Rectal smooth muscle tissue (tissue), 1 donor: ENCODE results near the gene DAND5.

Experiments used
- H3K27ac ChIP-seq: one replicate; pipeline ENCODE4 v1.7.0; 2013; ENCODE audit warnings: low read depth, low read length, inconsistent platforms
- H3K27me3 ChIP-seq: one replicate; pipeline ENCODE4 v1.7.0; 2013; ENCODE audit warnings: low read length; ENCODE audit not compliant: control insufficient read depth, insufficient read depth
- H3K36me3 ChIP-seq: one replicate; pipeline ENCODE4 v1.7.0; 2013; ENCODE audit warnings: low read length; ENCODE audit not compliant: control insufficient read depth, insufficient read depth
- H3K4me1 ChIP-seq: one replicate; pipeline ENCODE4 v1.7.0; 2013; ENCODE audit warnings: low read length; ENCODE audit not compliant: control insufficient read depth, insufficient read depth
- H3K4me3 ChIP-seq: one replicate; pipeline ENCODE4 v1.7.0; 2013; ENCODE audit warnings: low read length
- H3K9ac ChIP-seq: one replicate; pipeline ENCODE4 v1.7.0; 2013; ENCODE audit warnings: low read length

DAND5 gene

GRCh38 chr19:12983091-12983490, 13.7 kb downstream of the DAND5 start:
- Histone ChIP-seq H3K36me3 (no peaks in the 10 kb centered on the region), H3K9ac (no peak overlapping the region), H3K4me3 (peak overlapping the region; percentile 57), H3K27me3 (no peaks in the 10 kb centered on the region), H3K4me1 (peaks cover 6% of the 10 kb centered on the region), H3K27ac (no peak overlapping the region)

DNA sequence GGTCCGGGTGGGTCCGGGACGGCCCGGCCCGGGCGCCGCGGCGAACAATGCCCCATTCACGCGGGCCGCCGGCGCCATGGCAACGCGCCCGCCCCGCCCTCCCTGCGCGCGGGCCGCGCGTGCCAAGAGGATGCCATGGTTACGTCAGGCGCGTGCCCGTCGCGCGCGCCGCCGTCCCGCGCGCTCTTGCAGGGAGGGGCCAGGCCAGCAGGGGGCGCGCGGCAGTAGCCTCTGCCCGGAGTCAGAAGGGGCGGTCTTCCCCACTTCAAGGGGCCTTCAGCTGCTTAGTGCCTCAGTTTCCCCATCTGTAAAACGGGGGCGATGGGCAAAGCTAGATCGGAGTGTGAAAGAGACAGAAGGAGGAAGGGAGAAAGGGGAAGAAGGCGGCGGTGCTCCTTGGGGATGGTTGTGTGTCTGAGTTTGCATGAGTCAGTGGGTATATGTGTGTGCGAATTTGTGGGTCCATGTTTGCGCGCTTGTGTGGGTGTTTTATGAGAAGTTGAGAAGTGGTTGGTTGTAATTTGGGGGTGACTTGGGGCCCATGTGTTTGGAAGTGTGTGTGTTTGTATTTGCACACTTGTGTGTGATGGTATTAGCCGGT, 14.3 kb downstream of the DAND5 start:
- Histone ChIP-seq H3K27me3 (no peaks in the 10 kb centered on the region), H3K9ac (no peak overlapping the region), H3K4me3 (peak overlapping the region; percentile 57), H3K36me3 (no peaks in the 10 kb centered on the region), H3K4me1 (peaks cover 6% of the 10 kb centered on the region), H3K27ac (no peak overlapping the region)

DNA sequence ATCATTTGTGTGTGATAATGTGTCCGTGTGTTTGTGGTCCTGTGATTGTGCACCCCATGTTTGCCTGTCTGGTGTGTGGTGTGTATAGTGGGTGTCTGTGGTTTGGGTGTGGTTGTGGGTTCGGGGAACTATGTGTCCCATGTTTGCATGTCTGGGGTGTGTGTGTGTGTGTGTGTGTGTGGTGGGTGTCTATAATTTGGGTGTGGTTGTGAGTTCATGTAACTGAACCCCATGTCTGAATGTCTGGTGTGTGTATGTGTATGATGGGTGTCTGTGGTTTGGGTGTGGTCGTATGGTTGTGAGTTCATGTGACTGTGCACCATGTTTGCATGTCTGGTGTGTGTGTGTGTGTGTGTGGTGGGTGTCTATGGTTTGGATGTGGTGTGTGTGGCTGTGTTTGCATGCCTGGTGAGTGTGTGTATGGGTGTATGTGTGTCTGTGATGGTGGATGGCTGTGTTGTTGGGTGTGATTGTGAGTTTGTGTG, 14.8 kb downstream of the DAND5 start:
- no peak overlapping the region for H3K4me3 ChIP-seq
- H3K27ac ChIP-seq: no peak overlapping the region
- no peaks in the 10 kb centered on the region for H3K27me3 ChIP-seq
- H3K36me3 ChIP-seq: no peaks in the 10 kb centered on the region
- H3K9ac ChIP-seq: no peak overlapping the region
- peaks cover 6% of the 10 kb centered on the region for H3K4me1 ChIP-seq

GRCh38 chr19:12984683-12985048, 15.3 kb downstream of the DAND5 start:
- Histone ChIP-seq H3K4me3 (no peak overlapping the region), H3K9ac (peak overlapping the region; percentile 10), H3K36me3 (no peaks in the 10 kb centered on the region), H3K27ac (no peak overlapping the region), H3K27me3 (no peaks in the 10 kb centered on the region), H3K4me1 (peaks cover 6% of the 10 kb centered on the region)

DNA sequence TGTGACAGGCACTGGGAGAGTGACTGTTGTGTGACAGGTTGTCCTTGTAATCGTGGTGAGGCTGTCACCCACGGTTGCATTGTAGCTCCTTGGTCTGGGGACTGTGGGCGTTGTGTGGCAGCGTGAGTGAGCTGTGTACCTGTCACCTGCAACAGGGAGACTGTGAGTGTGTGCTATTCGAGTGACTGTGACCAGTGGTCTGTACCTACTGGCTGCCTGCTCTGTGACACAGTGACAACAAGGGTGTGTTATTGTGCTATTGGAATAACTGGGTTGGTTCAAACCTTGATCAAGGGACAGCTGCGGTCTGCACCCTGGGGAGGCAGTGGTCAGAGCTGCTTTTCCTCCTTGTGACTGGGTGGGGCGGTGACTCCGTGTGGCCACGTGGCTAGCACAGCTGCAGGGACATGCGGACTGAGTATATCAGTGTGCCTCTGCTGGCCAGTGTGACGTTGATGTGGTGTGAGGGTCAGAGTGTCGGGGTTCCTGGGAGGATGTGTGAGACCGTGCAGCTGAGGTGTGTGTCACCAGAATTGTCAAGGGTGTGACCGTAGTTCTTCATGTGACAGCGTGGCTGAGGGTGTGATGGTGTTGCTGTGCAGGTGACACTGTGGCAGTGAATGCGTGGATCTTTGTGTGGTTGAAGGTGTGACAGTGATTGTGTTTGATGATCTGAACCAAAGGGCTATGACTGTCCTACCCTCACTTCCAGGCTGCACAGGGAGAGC, 15.8 kb downstream of the DAND5 start:
- Histone ChIP-seq H3K4me1 (peaks cover 6% of the 10 kb centered on the region), H3K36me3 (no peaks in the 10 kb centered on the region), H3K4me3 (no peak overlapping the region), H3K9ac (peak overlapping the region; percentile 10), H3K27ac (no peak overlapping the region), H3K27me3 (no peaks in the 10 kb centered on the region)

- Histone ChIP-seq H3K4me1 (peaks cover 6% of the 10 kb centered on the region), H3K9ac (no peak overlapping the region), H3K27me3 (no peaks in the 10 kb centered on the region), H3K27ac (no peak overlapping the region), H3K36me3 (no peaks in the 10 kb centered on the region), H3K4me3 (no peak overlapping the region)
Observed at GRCh38 chr19:12986726-12987125, 17.4 kb downstream of the DAND5 start.

- H3K27ac ChIP-seq: no peak overlapping the region
- H3K9ac ChIP-seq: no peak overlapping the region
- H3K36me3 ChIP-seq: no peaks in the 10 kb centered on the region
- H3K4me3 ChIP-seq: no peak overlapping the region
- H3K4me1 ChIP-seq: peaks cover 6% of the 10 kb centered on the region
- no peaks in the 10 kb centered on the region for H3K27me3 ChIP-seq
Observed at GRCh38 chr19:12987190-12987589, 17.8 kb downstream of the DAND5 start.

GRCh38 chr19:12987781-12988180, 18.4 kb downstream of the DAND5 start:
- H3K4me3 ChIP-seq: no peak overlapping the region
- H3K36me3 ChIP-seq: no peaks in the 10 kb centered on the region
- H3K27ac ChIP-seq: no peak overlapping the region
- peaks cover 6% of the 10 kb centered on the region for H3K4me1 ChIP-seq
- H3K27me3 ChIP-seq: no peaks in the 10 kb centered on the region
- no peak overlapping the region for H3K9ac ChIP-seq

DNA sequence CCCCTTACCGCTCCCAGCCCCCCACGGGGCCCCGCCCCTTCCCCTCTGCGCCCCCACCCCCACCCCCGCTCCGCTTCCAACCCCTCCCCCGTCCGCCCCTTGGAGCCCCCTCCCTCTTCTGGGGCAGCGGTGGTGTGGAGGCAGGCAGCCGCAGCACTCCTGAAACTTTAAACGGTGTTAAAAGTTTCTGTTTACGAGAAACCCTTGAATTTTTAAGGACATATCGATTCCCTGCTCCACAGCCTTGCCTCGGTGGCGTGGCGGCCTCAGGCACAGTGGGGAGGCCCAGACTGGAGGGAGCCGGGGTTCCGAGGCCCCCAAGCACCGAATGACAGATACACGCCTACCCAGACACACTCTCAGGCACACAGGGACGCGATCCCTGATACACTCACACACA, 21.1 kb downstream of the DAND5 start:
- H3K4me3 ChIP-seq: no peak overlapping the region
- no peaks in the 10 kb centered on the region for H3K4me1 ChIP-seq
- no peak overlapping the region for H3K9ac ChIP-seq
- no peak overlapping the region for H3K27ac ChIP-seq
- no peaks in the 10 kb centered on the region for H3K27me3 ChIP-seq
- H3K36me3 ChIP-seq: no peaks in the 10 kb centered on the region

GRCh38 chr19:12990853-12991252, 21.5 kb downstream of the DAND5 start:
- H3K27ac ChIP-seq: no peak overlapping the region
- H3K36me3 ChIP-seq: no peaks in the 10 kb centered on the region
- H3K27me3 ChIP-seq: no peaks in the 10 kb centered on the region
- no peak overlapping the region for H3K4me3 ChIP-seq
- H3K9ac ChIP-seq: no peak overlapping the region
- no peaks in the 10 kb centered on the region for H3K4me1 ChIP-seq

DNA sequence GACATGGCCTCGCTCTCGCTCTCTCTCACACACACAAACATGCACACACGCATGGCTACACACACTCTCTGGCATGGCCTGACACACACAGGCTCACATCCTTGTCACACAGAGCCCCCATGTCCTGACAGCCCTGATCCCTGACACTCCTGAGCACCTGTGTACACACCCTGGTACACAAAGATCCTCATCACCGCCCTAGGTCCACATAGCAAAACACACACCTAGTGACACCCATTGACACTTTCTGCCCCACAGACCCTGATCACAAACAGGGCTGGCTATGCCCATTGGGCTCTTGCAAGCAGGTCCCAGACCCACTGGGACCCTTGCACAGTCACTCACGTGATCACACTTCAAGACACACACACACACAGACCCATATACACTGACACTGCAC, 21.9 kb downstream of the DAND5 start:
- Histone ChIP-seq H3K36me3 (no peaks in the 10 kb centered on the region), H3K27ac (no peak overlapping the region), H3K27me3 (no peaks in the 10 kb centered on the region)

DNA sequence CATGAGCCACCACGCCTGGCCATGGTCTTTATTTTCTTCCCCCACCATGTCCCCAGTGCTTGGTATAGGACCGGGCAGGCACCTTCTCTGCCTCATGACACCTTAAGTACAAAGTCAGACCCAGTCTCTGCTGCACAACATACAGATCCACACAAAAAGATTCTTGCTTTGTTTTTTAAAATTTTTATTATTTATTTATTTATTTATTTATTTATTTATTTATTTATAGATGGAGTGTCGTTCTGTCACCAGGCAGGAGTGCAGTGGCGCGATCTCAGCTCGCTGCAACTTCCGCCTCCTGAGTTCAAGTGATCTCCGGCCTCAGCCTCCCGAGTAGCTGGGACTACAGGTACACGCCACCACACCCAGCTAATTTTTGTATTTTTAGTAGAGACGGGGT, 23.4 kb downstream of the DAND5 start:
- H3K4me3 ChIP-seq: no peak overlapping the region
- H3K27me3 ChIP-seq: no peaks in the 10 kb centered on the region
- H3K4me1 ChIP-seq: peaks cover 8% of the 10 kb centered on the region
- H3K36me3 ChIP-seq: no peaks in the 10 kb centered on the region
- no peak overlapping the region for H3K9ac ChIP-seq
- no peak overlapping the region for H3K27ac ChIP-seq

More for the DNA sequence above, 21.9 kb downstream of the DAND5 start:
- H3K4me3 ChIP-seq: no peak overlapping the region
- H3K4me1 ChIP-seq: no peaks in the 10 kb centered on the region
- H3K9ac ChIP-seq: no peak overlapping the region

DNA sequence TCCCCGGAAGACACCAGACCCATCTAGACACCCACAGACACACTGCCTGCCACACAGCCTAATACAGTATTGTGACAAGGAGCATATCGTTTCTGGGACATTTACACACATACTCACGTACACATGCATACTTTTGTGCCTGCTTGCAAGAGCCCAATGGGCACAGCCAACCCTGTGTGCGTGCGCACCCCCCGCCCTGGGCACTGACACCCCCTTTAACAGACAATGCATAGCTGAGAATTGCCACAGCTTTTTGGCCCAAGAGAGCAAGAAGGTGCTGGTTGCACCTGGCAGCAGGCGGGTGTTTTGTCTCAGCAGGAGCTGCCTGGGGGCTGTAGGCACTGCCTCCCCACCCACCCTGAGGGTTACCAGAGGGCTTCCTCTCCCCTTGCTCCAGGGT, 24.2 kb downstream of the DAND5 start:
- Histone ChIP-seq H3K4me1 (peaks cover 11% of the 10 kb centered on the region), H3K36me3 (no peaks in the 10 kb centered on the region), H3K27ac (no peak overlapping the region), H3K9ac (no peak overlapping the region), H3K27me3 (no peaks in the 10 kb centered on the region), H3K4me3 (no peak overlapping the region)
